ENCODE data around the gene MROH8. TPM values are rescaled to one million over a fixed set of nuclear protein-coding genes. Genes with fewer than 3 reads are reported as not detected.
A peak's percentile ranks its signal among the peaks of the same experiment; 100 is the strongest.

Gene MROH8
- total RNA-seq, 1 experiment from 2014 or later: 1.4 TPM

- H3K36me3 Mint-ChIP-seq (ENCODE audit: insufficient read depth, unreplicated experiment): peaks cover 24% of the 10 kb centered on the region
- DNase-seq: no peak
- no peaks in the 10 kb centered on the region for H3K9me3 Mint-ChIP-seq (ENCODE audit: low read depth, unreplicated experiment)
- no peaks in the 10 kb centered on the region for H3K27me3 Mint-ChIP-seq (ENCODE audit: unreplicated experiment)
- H3K27ac Mint-ChIP-seq (ENCODE audit: unreplicated experiment): no peak overlapping the region
- TF ChIP-seq CTCF (IDR thresholded peaks at IDR 0.05; ENCODE audit: unreplicated experiment): no peak
- BruUV-seq (replicated peaks): no TSS peak
- no peak overlapping the region for H3K4me3 Mint-ChIP-seq (ENCODE audit: low read depth, unreplicated experiment)
- intact Hi-C loops (cut with micrococcal nuclease; ENCODE audit: unreplicated experiment): no loop called here
- H3K4me1 Mint-ChIP-seq (ENCODE audit: low read depth, unreplicated experiment): peaks cover 14% of the 10 kb centered on the region
- CTCF ChIA-PET: no interaction called here
These were observed 88.9 kb downstream of the MROH8 start for GRCh38 chr20:37090407-37090806.

GRCh38 chr20:37081717-37082289, 97.5 kb downstream of the MROH8 start:
- no peaks in the 10 kb centered on the region for H3K27me3 Mint-ChIP-seq (ENCODE audit: unreplicated experiment)
- CTCF ChIA-PET: interaction anchor here (1.2 kb wide), 1 partner anchor 12 kb away, joined by 3 read pairs; no protein-coding TSS in a partner anchor
- H3K36me3 Mint-ChIP-seq (ENCODE audit: insufficient read depth, unreplicated experiment): peaks cover 11% of the 10 kb centered on the region
- TF ChIP-seq CTCF (IDR thresholded peaks at IDR 0.05; ENCODE audit: unreplicated experiment): peak; percentile 33
- no TSS peak for BruUV-seq (replicated peaks)
- intact Hi-C loops (cut with micrococcal nuclease; ENCODE audit: unreplicated experiment): no loop called here
- DNase-seq: no peak
- no peaks in the 10 kb centered on the region for H3K9me3 Mint-ChIP-seq (ENCODE audit: low read depth, unreplicated experiment)
- no peak overlapping the region for H3K4me3 Mint-ChIP-seq (ENCODE audit: low read depth, unreplicated experiment)
- no peak overlapping the region for H3K27ac Mint-ChIP-seq (ENCODE audit: unreplicated experiment)
- H3K4me1 Mint-ChIP-seq (ENCODE audit: low read depth, unreplicated experiment): no peaks in the 10 kb centered on the region

DNA sequence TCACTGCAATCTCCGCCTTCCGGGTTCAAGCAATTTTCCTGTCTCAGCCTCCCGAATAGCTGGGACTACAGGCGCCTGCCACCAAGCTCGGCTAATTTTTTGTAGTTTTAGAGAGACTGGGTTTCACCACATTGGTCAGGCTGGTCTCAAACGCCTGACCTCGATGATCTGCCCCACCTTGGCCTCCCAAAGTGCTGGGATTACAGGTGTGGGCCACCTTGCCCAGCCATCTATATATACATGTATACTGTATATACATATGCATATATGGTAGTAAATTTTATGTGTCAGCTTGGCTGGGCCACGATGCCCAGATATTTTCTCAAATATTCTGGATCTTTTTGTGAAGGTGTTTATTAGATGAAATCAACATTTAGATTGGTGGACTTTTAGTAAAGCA, 102.3 kb downstream of the MROH8 start:
- intact Hi-C loops (cut with micrococcal nuclease; ENCODE audit: unreplicated experiment): no loop called here
- Mint-ChIP-seq H3K36me3 (ENCODE audit: insufficient read depth, unreplicated experiment) (peaks cover 5% of the 10 kb centered on the region), H3K4me1 (ENCODE audit: low read depth, unreplicated experiment) (no peaks in the 10 kb centered on the region), H3K27me3 (ENCODE audit: unreplicated experiment) (no peaks in the 10 kb centered on the region), H3K27ac (ENCODE audit: unreplicated experiment) (no peak overlapping the region), H3K9me3 (ENCODE audit: low read depth, unreplicated experiment) (no peaks in the 10 kb centered on the region), H3K4me3 (ENCODE audit: low read depth, unreplicated experiment) (no peak overlapping the region)
- BruUV-seq (replicated peaks): no TSS peak
- no peak for TF ChIP-seq CTCF (IDR thresholded peaks at IDR 0.05; ENCODE audit: unreplicated experiment)
- no peak for DNase-seq
- CTCF ChIA-PET: no interaction called here

DNA sequence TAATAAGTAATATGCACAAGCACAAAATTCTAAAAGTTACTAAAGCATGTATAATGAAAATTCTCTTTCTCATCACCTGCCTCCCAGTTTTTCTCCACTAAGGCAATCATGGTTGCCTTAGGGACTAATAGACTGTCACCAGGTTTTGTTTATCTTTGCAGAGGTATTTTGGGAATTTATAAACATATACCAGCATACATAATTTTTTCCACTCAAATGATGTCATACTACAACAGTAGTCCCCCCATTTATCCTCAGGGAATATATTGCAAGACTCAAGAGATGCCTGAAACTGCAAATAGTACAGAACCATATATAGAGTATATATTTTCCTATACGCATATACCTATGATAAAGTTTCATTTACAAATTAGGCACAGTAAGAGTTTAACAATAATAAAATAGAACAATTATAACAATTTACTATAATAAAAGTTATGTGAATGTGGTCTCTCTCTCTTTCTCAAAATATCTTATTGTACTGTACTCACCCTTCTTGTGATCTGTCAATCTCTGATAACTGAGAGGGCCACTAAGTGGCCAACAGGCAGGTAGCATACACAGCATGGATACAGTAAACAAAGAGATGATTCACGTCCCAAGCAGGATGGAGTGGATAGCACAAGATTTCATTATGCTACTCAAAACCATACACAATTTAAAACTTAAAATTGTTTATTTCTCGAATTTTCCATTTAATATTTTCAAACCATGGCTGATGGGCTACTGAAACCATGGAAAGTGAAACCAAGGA, 103.2 kb downstream of the MROH8 start:
- no peaks in the 10 kb centered on the region for H3K4me1 Mint-ChIP-seq (ENCODE audit: low read depth, unreplicated experiment)
- BruUV-seq (replicated peaks): no TSS peak
- TF ChIP-seq CTCF (IDR thresholded peaks at IDR 0.05; ENCODE audit: unreplicated experiment): no peak
- H3K36me3 Mint-ChIP-seq (ENCODE audit: insufficient read depth, unreplicated experiment): peaks cover 5% of the 10 kb centered on the region
- H3K9me3 Mint-ChIP-seq (ENCODE audit: low read depth, unreplicated experiment): no peaks in the 10 kb centered on the region
- no peak overlapping the region for H3K4me3 Mint-ChIP-seq (ENCODE audit: low read depth, unreplicated experiment)
- no peaks in the 10 kb centered on the region for H3K27me3 Mint-ChIP-seq (ENCODE audit: unreplicated experiment)
- DNase-seq: no peak
- intact Hi-C loops (cut with micrococcal nuclease; ENCODE audit: unreplicated experiment): no loop called here
- CTCF ChIA-PET: interaction anchor here (0.6 kb wide), 1 partner anchor 147 kb away, joined by 3 read pairs; no protein-coding TSS in a partner anchor
- no peak overlapping the region for H3K27ac Mint-ChIP-seq (ENCODE audit: unreplicated experiment)
